ENCODE measurements around the gene KLRB1.
"Not testable (repeated sequence)": the region's sequence is repeated elsewhere in the genome, so short reads cannot be mapped to it uniquely, and the experiment has no call there.

Gene KLRB1

DNA sequence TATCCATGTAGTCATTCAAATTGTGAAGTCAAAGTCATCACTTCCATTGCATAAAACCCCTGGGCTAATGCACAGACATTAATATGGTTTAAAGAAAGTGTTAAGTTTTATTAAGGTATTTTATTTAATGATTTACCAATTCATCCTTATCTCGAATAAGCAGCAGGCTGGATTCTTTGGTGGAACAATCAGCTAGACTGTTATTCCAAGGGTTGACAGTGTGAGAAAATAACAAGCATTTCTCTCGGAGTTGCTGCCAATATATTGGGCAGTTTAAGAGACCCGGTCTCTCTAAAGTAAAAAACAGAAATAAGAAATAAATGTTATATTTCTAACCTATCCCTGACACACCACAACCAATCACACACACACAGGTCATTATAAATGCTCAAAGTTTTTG, 9.4 kb downstream of the KLRB1 start:
- TF ChIP-seq PAX5 (IDR thresholded peaks at IDR 0.05; ENCODE audit: insufficient read depth, low read length, severe bottlenecking) (no peak), TAF1 (IDR thresholded peaks at IDR 0.05; ENCODE audit: low read depth, low read length) (no peak), POU2F2 (IDR thresholded peaks at IDR 0.05; ENCODE audit: low read depth, low read length) (no peak)
- no peak for FAIRE-seq
- no peak for DNase-seq (ENCODE audit: insufficient read length, low spot score)

DNA sequence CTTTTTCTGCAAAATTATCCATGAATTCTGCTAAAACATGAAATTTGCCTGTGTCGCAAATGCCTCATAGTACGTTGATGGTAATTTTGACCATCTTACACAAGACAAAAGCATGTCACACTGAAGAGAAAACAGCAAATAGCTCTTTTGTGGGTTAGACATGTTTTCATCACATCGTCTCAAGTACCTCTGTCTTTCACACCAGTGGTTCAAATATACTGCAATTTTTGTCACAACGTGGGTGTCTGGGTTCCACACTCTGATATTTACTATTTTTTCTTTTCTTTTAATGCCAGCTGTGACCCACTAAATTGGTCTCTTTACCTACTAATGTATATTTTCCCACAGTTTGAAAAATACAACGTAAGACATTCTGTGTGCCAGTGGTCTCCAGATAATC, 10.4 kb downstream of the KLRB1 start:
- FAIRE-seq (no peak), DNase-seq (ENCODE audit: insufficient read length, low spot score) (no peak)
- no peak for TF ChIP-seq SPI1 (IDR thresholded peaks at IDR 0.05; ENCODE audit: low read depth, low read length)
- no peak for TF ChIP-seq POLR2A (IDR thresholded peaks at IDR 0.05; ENCODE audit: low read depth, low read length)
- no peak for TF ChIP-seq POU2F2 (IDR thresholded peaks at IDR 0.05; ENCODE audit: low read depth, low read length)
- no peak for TF ChIP-seq TAF1 (IDR thresholded peaks at IDR 0.05; ENCODE audit: low read depth, low read length)
- no peak for TF ChIP-seq POLR2AphosphoS5 (IDR thresholded peaks at IDR 0.05; ENCODE audit: low read depth, low read length)
- no peak for TF ChIP-seq PAX5 (IDR thresholded peaks at IDR 0.05; ENCODE audit: insufficient read depth, low read length, severe bottlenecking)

- TF ChIP-seq SPI1 (IDR thresholded peaks at IDR 0.05; ENCODE audit: low read depth, low read length) (no peak), PAX5 (IDR thresholded peaks at IDR 0.05; ENCODE audit: insufficient read depth, low read length, severe bottlenecking) (no peak), POLR2AphosphoS5 (IDR thresholded peaks at IDR 0.05; ENCODE audit: low read depth, low read length) (no peak), POU2F2 (IDR thresholded peaks at IDR 0.05; ENCODE audit: low read depth, low read length) (no peak), POLR2A (IDR thresholded peaks at IDR 0.05; ENCODE audit: low read depth, low read length) (no peak), TAF1 (IDR thresholded peaks at IDR 0.05; ENCODE audit: low read depth, low read length) (no peak)
- DNase-seq (ENCODE audit: insufficient read length, low spot score) (no peak), FAIRE-seq (no peak)
Measured at GRCh38 chr12:9590441-9590840, 17.3 kb downstream of the KLRB1 start.

DNA sequence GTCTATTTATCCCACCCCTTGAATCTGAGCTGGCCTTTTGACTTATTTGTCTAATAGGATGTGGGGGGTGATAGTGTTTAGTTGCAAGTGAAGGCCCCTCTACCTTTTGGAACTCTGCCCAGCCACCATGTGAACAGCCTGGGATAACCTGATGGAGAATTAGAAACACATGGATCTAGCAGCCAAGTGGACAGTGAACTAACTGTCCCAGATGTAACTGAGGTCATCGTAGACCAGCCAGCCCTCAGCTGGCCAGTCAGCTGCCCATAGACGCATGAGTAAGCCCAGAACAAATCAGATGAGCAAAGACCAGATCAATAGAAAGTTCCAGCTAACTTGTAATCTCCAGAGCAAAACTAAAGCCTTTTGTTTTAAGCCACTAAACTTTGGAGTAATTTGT, 19.0 kb downstream of the KLRB1 start:
- FAIRE-seq (no peak), DNase-seq (ENCODE audit: insufficient read length, low spot score) (no peak)
- TF ChIP-seq SPI1 (IDR thresholded peaks at IDR 0.05; ENCODE audit: low read depth, low read length) (no peak), TAF1 (IDR thresholded peaks at IDR 0.05; ENCODE audit: low read depth, low read length) (no peak), PAX5 (IDR thresholded peaks at IDR 0.05; ENCODE audit: insufficient read depth, low read length, severe bottlenecking) (no peak), POLR2A (IDR thresholded peaks at IDR 0.05; ENCODE audit: low read depth, low read length) (no peak), POLR2AphosphoS5 (IDR thresholded peaks at IDR 0.05; ENCODE audit: low read depth, low read length) (no peak), POU2F2 (IDR thresholded peaks at IDR 0.05; ENCODE audit: low read depth, low read length) (no peak)

GRCh38 chr12:9587987-9588600, 19.6 kb downstream of the KLRB1 start:
- TF ChIP-seq TAF1 (IDR thresholded peaks at IDR 0.05; ENCODE audit: low read depth, low read length) (no peak), PAX5 (IDR thresholded peaks at IDR 0.05; ENCODE audit: insufficient read depth, low read length, severe bottlenecking) (no peak), SPI1 (IDR thresholded peaks at IDR 0.05; ENCODE audit: low read depth, low read length) (no peak), POU2F2 (IDR thresholded peaks at IDR 0.05; ENCODE audit: low read depth, low read length) (no peak), POLR2A (IDR thresholded peaks at IDR 0.05; ENCODE audit: low read depth, low read length) (no peak), POLR2AphosphoS5 (IDR thresholded peaks at IDR 0.05; ENCODE audit: low read depth, low read length) (no peak)
- DNase-seq (ENCODE audit: insufficient read length, low spot score) (no peak), FAIRE-seq (no peak)

- DNase-seq (ENCODE audit: insufficient read length, low spot score); FAIRE-seq: not testable (repeated sequence)
Measured at GRCh38 chr12:9577729-9578128, 30.0 kb downstream of the KLRB1 start.

GRCh38 chr12:9567151-9567550, 40.6 kb downstream of the KLRB1 start:
- DNase-seq (ENCODE audit: insufficient read length, low spot score); FAIRE-seq: not testable (repeated sequence)

DNA sequence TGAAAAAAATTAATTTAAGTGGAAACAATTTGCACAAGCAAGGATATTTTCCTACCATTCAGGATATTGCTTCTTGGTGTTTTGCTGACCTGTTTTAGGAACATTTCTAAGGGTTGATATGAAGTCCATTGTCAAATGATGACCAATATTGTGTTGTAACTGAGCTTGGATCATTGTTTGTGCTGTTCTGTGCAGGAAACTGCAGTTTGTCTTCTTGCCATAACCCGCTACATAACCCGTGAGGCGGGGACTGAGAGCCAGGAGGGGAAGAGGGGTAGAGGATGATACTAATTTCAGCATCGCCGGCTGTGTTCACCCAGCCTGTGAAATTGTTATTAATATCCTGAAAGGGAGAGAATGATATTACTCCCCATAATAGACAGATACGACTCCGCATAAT, 41.6 kb downstream of the KLRB1 start:
- DNase-seq (ENCODE audit: insufficient read length, low spot score); FAIRE-seq: not testable (repeated sequence)

DNA sequence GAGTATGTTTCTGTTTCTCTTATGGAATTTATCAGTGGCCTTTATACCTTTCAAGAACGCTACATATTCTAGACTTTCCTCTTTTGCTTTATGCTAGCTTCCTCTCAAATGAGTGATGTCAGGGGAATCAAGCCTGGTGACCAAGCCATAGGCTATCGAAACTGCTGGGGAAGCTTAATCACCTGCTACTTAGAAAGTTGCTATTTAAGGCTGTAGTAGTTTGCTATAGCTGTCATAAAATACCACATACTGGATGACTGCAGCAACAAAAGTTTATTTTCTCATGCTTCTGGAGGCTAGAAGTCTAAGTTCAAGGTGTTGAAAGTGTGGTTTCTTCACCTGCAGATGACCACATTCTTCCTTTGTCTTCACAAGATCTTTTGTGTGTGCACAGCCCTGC, 43.3 kb downstream of the KLRB1 start:
- DNase-seq (ENCODE audit: insufficient read length, low spot score); FAIRE-seq: not testable (repeated sequence)

GRCh38 chr12:9562841-9563453, 44.8 kb downstream of the KLRB1 start:
- not testable (repeated sequence) for DNase-seq (ENCODE audit: insufficient read length, low spot score)
- FAIRE-seq = peak; percentile 65

DNA sequence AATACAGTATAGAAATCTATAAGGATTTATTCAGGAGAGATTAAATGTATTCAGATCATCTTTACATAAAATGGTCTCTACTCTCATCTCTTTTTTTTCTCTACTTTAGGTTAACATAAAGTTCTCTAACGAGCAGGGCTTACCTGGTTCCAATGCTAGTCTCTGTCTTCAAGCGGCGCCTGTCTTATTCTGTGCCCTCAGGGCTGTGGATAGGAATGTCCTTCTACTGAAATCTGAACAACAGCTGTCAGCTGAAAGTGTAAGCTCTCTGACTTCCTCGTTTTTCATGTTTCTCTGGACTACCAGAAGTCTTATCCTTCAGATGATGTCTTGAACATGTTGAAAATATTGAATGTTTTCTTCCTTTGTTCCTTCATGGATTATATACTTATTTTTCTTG, 62.2 kb downstream of the KLRB1 start:
- FAIRE-seq; DNase-seq (ENCODE audit: insufficient read length, low spot score): not testable (repeated sequence)

Measured in GM12891 (cell line).